ENCODE data around the gene RABGGTA.

RABGGTA gene

DNA sequence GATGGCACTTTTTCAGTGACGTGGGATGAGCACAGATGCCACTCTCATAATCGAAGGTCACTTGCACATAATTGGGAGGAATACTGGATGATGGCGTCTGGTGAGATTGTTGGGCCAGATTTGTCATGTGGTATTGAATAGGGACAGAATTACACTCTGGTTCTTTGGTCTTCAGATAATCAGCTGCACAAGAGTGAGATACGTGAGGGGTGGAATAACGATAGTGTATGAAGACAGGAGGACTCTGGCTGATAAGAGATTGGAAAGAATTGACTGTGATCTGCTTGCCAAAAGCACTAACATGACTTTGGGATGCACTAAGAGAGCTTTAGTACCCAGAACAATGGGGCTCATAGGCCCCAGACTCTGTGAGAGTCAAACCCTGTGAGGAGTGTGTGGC, 7.0 kb upstream of the RABGGTA start:
- no peak for DNase-seq

DNA sequence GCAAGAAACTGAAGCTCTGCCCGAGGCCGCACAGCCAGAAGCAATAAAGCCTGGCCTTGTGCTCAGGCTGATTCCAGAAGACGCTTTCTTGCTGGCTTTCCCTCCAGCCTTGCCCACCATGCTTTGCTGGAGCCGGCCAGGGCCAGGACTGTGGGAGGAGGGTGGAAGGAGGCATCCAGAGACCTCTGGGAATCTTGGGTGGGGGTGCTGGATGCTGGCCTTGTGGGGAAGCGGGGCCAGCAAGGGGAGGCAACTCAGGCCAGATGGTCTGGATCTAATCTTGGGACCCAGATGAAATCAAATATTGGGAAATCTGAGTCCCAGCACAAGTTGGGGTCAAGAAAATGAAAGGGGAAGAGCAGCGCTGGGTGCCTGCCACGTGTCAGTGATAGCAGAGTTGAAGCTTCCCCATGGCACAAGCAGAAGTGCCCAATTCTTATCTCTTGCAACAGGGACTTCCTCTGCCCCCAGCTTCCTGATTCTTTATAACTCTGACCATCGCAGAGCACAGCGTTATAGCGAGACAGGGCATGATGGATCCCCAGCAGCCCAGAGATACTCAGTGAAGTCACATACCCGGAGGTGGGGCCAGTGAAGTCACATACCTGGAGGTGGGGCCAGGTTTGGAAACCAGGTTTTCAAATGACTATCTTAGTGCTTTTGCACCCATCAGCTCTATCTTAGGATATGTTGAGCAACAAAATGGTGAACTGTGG, 6.4 kb upstream of the RABGGTA start:
- no peak for DNase-seq

DNA sequence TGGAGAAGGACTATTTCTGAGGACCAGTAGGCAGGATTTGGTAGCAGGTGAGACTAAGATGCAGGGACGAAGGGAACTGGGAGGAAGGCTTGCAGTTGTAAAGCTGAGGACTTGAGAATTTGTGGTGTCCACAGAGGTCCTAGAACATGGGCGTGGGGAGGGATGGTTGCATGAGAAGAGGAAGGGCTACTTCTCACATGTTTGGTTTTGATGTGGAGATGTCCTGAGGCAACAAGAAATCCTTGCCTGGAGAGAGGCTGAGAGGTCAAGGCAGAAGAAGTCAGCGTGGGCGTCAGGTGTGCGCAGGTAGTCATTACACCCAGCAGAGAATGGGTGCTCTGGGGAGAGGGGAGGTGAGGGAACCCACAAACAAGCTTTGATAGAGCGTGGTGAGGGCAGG, 5.7 kb upstream of the RABGGTA start:
- no peak for DNase-seq

DNA sequence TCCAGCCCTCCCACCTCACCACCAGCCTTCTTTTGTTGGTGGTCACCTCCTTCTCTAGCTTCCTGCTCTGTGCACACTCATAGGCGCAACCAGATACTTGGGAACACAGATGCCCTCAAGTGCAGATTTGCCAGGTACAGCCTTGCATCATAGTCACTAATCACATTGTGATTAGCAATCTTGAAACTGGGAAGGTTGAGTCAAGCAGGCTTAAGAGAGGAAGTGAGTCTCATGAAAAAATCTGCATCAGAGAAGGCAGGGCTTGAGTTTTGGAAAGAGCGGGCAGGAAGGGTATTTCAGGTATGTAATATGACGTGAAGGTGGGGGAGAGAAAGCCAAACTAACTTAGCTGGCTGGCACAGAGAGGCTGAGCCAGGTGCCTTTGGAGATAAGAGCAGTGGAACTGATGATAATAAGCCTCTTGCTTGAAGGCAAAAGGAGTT, 2.7 kb upstream of the RABGGTA start:
- DNase-seq: peak; percentile 92

DNA sequence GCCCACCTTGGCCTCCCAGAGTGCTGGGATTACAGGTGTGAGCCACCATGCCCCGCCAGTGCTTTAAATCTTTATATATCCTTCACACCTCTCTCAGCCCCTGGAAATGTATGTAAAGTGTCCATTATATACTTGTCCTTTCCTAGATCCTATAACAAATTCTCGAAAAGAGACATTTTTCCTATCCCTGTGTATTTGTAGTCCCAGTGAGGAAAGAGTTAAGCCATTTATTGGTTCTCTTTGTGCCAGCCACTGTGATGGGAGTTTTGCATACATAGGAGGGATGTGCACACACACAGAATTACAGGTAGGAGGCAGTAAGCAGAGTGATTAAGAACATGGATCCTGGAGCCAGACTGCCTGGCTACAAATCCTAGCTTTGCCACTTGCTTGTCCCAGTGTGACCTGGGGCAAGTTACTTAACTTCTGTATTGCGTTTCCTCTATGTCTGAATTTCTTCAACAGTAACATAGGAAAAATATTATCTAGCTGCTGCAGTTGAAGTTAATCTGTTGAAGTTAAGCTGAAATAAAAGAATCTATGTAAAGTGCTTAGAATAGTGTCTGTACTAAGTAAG, 2.1 kb upstream of the RABGGTA start:
- no peak for DNase-seq

DNA sequence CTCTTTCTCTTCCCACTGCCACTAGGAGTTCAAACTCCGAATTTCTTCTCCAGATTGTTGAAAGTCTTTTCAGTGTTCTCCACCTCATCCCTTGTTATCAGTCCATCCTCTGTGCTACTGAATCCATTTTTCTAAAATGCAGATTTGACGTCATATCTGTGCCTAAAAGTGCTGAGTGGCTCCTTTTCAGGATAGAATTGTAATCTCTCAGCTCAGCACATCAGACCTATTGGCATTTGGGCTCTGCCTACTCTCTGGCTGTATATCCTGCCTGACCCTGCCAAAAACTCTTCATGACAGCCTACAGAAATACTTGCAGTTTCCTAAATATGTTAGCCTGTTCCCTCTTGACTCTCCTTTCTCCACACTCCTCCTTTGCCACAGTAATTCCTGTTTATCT, 1.1 kb upstream of the RABGGTA start:
- no peak for DNase-seq

DNA sequence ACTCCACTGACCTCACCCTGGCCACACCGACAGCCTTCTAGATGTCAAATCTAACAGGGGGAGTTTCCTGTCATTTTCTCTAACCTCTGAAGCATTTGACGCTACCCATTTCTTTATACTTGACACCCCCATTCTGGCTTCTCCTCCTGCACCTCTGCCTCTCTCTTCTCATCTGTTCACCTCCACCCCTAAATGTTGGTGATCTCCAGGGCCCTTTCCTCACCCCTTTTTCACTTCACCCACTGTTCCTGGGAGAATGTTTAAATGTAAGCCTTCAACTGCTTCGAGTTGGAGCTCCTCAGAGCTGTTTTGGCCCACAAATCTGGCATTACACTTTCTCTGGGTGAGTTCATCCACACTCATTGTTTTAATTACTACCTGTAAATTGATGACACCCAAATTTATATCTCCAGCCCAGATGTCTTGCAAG, 452 bp upstream of the RABGGTA start:
- DNase-seq: no peak

DNA sequence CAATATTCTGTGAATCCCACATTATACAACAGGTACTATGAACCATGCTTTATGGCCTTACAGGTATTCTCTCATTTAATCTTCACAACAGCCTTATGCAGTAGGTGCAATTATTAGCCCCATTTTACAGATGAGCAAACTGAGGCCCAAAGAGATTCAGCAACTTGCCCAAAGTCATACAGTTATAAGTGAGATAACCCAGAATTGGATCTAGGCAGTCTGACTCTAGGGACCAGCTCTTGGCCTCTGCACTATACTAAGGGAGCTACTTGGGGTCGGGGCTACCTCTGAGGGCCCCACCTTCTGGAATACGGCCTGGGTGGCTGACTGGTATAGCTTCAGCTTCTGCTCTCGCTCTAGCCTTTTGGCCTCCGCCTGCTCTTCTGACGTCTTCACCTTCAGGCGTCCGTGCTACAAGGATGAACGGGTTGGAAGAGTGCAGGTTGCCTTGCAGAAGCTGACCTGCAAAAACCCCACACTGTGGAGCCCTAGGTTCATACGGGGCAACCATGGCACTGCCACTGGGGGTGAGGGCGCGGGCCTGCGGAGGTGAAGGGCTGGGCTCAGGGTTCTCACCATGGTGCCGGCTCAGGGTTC, 762 bp downstream of the RABGGTA start:
- DNase-seq: no peak

DNA sequence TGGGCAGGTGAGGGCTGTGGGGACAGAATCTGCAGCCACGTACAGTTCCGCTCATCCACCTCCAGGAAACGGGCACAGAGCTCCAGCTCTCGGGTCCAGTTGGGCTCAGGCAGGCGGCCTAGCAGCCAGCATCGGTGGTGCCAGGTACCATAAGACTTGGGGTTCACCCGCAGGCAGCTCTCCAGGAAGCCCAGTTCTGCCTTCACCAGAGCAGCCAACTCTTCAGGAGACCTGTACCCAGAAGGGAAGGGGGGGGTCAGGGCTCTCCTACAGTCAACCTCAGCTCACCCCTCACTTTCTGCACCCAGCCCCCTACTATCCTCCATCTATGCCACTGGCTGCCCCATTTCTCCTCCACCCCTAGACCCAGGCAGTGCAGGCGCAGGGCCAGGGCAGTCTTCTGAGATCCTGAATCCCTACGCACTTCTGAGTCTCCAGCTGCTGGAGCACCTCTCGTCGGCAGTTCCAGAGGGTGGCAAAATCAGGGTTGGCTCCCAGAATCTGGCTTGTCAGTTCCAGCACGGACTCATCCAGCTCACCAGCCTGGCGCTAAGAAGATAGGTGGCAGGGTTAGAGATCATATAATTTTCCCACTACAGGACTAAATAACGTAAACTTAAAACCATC, 1.4 kb downstream of the RABGGTA start:
- DNase-seq: no peak

DNA sequence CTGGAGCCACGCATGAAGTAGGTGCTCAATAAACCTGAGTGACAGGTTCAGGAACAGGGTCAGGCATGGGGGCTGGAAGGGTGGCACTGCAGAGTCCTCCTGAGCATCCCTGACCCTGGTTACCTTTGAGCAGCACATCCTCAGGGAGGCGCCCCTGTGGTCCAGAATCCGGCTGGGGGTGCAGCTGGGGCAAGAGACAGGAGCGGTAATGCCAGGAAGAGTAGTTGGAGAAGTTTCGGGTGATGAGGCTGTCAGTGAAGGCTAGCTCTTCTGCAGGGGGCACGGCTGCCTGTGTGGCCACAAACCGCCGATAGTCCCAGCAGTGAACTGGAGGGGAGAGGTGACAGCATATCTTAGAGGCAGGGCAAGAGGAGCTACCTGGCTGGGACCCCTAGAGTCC, 2.0 kb downstream of the RABGGTA start:
- DNase-seq: no peak

DNA sequence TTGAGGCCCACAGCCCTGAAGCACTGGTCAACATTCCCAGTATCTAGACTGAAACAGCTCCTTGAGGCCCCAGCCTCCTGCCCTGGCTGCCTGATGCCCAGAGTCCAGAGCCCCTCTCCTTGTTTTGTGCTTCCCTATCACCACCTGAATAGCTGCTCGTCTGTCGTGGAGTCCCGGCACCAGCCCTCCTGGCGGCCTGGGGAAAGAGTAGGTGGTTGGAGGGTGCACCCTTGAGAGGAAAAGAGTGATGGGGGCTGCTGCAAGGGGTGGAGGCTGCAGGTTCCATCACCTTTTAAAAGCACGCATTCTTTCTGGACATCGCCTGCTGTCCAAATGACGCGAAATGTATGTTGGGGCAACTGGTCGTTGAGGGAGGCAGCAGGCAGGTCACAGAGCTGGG, 3.2 kb downstream of the RABGGTA start:
- no peak for DNase-seq

DNA sequence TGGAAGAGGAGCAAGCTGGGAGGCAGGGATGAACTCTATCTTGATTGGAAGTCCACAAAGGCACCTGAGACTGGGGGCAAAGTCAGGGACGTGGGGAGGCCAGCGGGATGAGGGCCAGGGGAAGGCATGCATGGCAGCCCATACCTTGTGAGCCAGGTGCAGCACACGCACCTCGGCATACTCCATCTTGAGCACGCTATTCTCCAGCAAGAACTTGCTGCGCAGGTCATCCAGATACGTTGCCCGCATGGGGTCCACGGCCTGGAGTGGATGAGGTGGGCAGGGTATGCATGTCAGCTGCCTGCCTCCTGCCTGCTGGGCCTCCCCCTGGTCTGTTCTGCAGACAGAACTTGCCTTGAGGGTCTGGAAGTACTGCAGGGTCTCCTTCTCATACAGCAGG, 3.9 kb downstream of the RABGGTA start:
- no peak for DNase-seq

DNA sequence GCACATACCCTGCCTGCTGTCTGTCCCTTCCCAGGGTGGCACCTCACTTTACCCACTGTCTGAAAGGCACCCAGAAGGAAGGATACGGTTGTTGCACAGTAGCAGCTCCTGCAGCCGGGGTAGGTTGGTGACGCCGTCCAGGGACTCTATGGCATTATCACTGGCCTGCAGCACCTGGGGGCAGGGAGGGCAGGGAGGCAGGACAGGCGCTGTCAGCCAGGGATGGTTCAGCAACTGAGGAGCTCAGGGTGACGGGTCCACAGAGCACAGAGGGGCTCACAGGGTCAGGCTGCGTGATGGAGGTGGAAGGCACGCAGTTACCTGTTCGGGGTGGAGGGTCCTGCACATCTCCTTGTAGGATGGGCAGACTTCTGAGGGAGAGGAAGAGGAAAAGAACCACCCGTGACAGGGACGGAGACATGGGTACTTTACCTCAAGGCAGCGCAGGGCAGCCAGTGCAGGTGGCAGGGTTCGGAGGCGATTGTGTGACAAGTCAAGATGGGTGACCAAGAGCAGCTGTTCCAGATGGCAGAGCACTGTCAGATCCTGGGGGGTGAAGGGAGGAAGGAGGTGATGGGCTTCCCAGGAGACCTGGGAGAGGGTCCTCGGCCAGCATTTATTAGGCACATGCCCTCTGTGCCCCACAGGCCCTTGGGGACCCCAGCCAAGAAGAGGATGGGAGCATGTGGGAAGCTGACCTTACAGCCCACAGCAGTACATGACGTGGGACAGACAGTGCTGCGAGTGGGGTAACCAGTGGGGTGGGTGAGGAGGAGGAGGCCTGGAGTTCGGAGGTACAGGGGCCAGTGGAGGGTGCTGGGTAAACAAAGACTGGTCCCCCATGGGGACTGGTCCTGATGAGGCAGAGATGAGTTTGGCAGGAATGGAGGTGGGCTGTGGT, 4.8 kb downstream of the RABGGTA start:
- DNase-seq: no peak

DNA sequence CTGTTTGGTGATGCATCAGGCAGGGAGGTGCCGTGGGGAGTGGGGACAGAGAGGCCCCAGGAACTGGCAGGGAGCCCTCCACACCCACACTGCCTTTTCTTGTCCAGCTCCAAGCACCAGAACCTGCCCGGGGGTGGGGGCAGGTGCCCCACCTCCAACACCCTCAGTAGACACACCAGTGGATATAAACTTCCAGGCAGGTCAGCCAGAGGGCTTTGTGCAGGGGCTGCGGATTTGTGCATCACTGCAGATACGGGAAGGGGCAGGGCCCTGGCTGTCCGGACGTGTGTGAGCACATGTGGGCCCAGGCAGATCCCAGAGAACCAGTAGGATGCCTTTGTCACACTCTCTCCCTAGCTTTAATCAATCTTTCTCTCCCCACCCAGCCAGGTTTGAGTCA, 7.1 kb downstream of the RABGGTA start:
- no peak for DNase-seq

DNA sequence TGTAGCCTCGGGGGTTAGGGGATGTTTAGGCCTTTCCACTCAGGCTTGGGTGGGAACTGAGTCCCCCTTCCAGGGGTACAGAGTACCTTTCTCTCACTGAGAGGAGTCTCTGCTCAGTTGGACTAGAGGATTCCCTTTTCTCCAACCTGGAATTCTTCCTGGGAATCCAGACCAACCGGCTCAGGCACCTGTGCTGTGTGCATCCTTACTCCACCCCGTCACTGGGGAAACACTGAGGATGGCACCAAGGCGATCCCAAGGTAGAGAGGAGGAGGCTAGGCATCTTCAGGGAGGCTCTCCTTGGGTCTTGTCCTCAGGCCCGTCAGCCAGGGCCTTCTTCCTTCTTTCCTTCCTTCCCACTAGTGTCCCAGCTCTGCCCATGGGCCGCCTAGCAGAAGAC, 7.5 kb downstream of the RABGGTA start:
- no peak for DNase-seq

DNA sequence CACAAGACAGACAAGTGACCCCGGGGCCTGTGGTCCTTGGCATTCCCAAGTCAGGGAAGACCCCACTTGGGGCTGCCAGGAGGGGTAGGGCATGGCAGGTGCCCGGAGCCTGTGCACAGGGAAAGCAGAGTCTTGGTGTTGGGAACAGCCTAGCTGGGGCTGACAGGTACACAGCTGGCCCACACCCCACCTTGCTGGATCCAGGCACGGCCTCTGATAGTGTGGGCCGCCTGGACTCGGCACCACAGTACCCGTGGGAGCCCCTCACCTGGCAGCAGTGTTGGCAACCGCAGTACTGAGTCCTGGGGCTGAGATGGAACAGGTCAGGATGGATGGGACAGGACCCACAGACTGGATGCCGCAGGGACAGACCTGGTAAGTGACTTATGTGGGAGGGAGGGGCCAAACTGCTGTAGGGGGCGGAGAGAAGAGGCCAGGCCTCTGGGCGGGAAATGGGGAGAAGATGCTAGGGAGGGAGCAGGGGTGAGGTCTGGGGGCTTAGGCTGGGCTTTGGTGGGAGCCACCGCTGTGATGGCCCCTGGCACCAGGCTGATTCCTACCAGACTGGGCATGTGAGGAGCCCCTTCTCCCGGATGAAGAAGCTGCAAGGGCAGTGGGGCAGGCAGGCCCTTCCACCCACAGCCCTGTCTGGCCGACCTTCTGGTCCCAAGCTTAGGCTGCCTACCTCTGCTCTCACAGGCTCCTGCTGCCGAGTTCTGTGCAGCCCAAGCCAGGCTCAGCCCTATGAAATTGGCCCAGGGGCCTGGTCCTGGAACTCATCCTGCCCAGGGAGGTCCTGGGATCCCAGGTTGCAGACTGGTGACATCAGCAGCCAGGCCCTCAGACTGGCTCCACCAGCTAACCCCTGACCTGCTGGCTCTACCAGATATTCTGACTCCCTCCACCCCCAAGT, 8.3 kb downstream of the RABGGTA start, which contains the start of gene TGM1:
Gene TGM1 (minus strand): TSS at position 357 of the 913 bp plus-strand sequence. CDS start 825 bp downstream, outside the sequence.
- no peak for DNase-seq

DNA sequence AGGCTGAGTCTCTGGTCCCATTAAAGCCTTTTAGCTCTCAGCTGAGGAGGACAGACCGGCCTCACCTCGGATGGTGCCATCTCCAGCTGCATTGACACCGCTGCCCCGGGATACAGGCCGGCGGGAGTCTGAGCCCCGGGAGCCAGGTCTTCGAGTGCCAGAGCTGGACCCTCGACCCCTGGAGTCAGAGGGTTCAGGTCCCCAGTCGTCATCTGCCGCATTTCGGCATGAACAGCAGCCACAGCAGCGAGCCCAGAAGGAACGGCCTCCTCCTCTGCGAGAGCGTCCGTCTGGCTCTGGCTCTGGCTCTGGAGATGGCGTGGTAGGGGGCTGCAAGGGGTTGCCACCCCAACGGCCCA, 9.4 kb downstream of the RABGGTA start:
- DNase-seq: no peak

DNA sequence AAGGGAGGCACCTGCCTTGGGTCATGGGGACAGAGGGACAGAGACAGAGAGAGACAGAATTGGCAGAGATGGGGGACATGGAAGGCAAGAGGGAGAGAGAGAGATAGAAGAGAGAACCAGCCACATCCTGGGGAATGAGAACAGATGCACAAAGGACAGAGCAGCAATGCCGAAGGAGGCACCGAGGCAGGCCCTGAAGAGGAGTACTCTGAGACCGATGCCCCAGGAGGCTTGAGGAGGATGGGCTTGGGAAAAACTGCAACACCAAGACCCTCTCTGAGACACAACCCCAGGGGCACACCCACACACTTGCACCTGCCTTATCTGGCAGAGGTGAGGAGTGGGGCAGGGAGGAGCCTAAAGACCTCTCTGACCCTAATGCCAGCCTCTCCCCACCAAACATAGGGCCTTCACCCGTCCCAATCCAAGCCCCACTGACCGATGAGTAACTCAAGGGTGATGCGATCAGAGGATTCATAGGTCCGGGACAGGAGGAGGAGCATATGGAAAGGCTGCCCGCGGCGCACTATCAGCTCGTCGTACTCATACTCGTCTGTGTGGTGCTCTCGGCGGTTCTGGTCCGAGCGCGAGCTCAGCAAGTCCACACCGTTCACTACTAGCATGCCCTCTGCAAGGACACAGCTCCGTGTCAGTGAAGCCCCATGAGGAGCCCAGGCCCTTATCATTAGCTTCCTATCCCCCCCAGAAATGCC, 10.0 kb downstream of the RABGGTA start:
- DNase-seq: no peak

DNA sequence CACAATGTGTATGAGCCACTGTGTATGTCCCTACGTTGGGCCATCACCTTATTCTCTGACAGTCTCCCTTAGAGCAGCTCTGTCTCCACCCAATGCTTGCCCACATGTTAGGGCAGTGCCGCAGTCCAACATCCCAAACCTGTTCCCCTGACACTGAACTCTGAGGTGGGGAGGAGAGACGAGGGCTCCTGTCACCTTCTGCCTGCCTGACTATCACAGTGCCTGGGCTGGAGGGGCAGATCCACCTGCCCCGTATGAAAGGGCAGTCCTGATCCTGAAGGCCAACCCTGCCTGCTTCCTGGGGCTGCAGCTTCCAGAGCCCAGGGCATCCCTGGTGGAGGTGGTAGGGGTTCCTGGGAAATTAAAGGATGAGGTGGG, 10.6 kb downstream of the RABGGTA start:
- DNase-seq: no peak

DNA sequence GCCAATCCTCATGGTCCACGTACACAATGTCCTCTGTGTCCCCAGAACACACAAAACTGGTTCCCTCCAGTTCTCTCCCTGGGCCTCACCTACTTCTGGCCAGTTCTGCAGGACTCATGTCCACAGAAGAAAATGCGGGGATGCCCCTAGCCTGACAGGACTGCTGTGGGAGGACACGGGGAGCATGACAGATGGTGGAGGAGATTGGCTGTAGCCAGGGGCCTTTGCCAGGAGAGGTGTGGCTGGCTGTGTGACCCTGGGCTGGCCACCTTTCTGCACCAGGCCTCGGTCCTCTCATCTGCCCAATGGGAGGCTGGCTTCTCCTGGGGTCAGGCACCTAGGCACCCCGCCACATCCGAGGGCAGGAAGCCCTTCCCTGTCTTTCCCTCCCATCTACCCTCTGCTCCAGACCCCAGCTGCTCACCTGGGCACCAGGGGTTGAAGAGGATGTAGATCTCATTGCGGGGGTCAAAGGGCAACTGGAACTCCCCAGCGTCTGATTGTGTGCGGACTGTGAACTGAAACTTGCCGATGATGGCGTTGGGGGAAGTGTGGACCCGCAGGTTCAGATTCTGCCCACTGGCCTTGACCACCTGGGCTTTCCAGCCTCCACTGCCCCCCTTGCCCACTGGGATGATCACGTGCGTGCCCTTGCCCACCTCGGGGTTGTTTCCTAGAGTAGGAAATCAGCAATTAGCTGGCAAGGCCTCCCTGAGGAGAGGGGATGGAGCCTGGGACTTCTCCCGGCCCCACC, 11.2 kb downstream of the RABGGTA start:
- no peak for DNase-seq

All from activated CD4-positive, alpha-beta T cell treated with anti-CD3 and anti-CD28 coated beads, Interleukin-10, Interleukin-2, amounts not matched to agents 100 ng/mL and 50 ng/mL, durations not matched to agents 16 hours and 8 hours (primary cell).